ENCODE results near the gene SLC29A1.
"Not testable (repeated sequence)": the region's sequence is repeated elsewhere in the genome, so short reads cannot be mapped to it uniquely, and the experiment has no call there.

Gene SLC29A1

GRCh38 chr6:44224965-44225305 is 1.5 kb downstream of the SLC29A1 start:
- H3K4me1 ChIP-seq (ENCODE audit: control insufficient read depth, insufficient read depth, low read length), result peaks cover 75% of the 10 kb centered on the region
- no peak for DNase-seq (ENCODE audit: low read depth)

DNA sequence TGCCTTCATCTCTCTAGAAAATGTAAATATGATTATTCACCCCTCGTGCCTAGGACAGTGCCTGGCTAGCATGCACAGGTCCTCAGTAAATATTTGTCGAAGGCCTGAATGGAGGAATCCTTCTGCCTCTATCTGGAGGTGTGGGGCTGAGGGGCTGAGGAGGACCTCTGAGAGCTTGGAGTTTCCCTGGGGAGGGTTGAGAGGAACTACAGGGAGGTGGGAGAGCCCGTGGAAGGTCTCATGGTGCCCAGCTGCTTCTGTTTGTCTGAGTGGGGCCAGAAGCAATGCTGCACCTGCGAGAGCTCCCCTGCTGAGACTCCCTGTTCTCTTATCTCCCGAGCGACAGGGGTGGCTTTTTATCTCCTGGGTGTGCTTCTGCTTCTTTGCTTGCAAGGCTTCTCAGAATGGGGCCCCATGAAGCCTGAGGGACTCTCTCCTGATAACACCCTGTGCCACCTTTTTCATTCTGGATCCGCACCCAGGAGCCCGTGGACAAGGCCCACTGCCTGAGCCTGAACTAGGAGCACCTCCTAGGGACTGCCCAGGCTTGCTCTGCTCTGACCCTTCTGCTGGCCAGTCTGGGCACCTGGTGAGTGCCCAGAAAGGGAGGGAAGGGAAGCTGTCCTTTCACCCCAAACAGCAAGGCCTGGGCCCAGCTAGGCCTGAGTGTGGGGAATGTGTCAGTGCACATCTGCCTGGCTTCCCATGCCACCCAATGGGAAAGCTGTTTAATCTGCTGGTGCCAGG is 2.4 kb downstream of the SLC29A1 start:
- Histone ChIP-seq H3K27me3 (replicated peaks; ENCODE audit: control insufficient read depth, insufficient read depth, low read length) (no peaks in the 10 kb centered on the region), H3K4me1 (ENCODE audit: control insufficient read depth, insufficient read depth, low read length) (peaks cover 78% of the 10 kb centered on the region), H3K4me3 (ENCODE audit: low read length) (no peak overlapping the region), H3K9me3 (ENCODE audit: control insufficient read depth, low read length) (no peaks in the 10 kb centered on the region), H3K36me3 (ENCODE audit: control insufficient read depth, insufficient read depth, low read length, severe bottlenecking) (peaks cover 10% of the 10 kb centered on the region), H3K9ac (ENCODE audit: low read length) (peak overlapping the region; percentile 48)
- DNase-seq (ENCODE audit: low read depth), result no peak

More at GRCh38 chr6:44224965-44225305, 1.5 kb downstream of the SLC29A1 start:
- Histone ChIP-seq H3K36me3 (ENCODE audit: control insufficient read depth, insufficient read depth, low read length, severe bottlenecking) (peaks cover 4% of the 10 kb centered on the region), H3K9me3 (ENCODE audit: control insufficient read depth, low read length) (no peaks in the 10 kb centered on the region), H3K27me3 (replicated peaks; ENCODE audit: control insufficient read depth, insufficient read depth, low read length) (no peaks in the 10 kb centered on the region), H3K4me3 (ENCODE audit: low read length) (no peak overlapping the region), H3K9ac (ENCODE audit: low read length) (no peak overlapping the region)

GRCh38 chr6:44226368-44227147 is 3.2 kb downstream of the SLC29A1 start:
- peaks cover 13% of the 10 kb centered on the region for H3K36me3 ChIP-seq (ENCODE audit: control insufficient read depth, insufficient read depth, low read length, severe bottlenecking)
- no peaks in the 10 kb centered on the region for H3K9me3 ChIP-seq (ENCODE audit: control insufficient read depth, low read length)
- peak overlapping the region; percentile 48 for H3K9ac ChIP-seq (ENCODE audit: low read length)
- H3K4me1 ChIP-seq (ENCODE audit: control insufficient read depth, insufficient read depth, low read length), result peaks cover 71% of the 10 kb centered on the region
- H3K4me3 ChIP-seq (ENCODE audit: low read length), result no peak overlapping the region
- H3K27me3 ChIP-seq (replicated peaks; ENCODE audit: control insufficient read depth, insufficient read depth, low read length), result no peaks in the 10 kb centered on the region
- DNase-seq (ENCODE audit: low read depth), result no peak

- Histone ChIP-seq H3K4me1 (ENCODE audit: control insufficient read depth, insufficient read depth, low read length) (peaks cover 67% of the 10 kb centered on the region), H3K4me3 (ENCODE audit: low read length) (no peak overlapping the region), H3K9me3 (ENCODE audit: control insufficient read depth, low read length) (no peaks in the 10 kb centered on the region), H3K27me3 (replicated peaks; ENCODE audit: control insufficient read depth, insufficient read depth, low read length) (no peaks in the 10 kb centered on the region), H3K36me3 (ENCODE audit: control insufficient read depth, insufficient read depth, low read length, severe bottlenecking) (peaks cover 20% of the 10 kb centered on the region), H3K9ac (ENCODE audit: low read length) (peak overlapping the region; percentile 25)
- DNase-seq (ENCODE audit: low read depth), result no peak
These were observed 3.9 kb downstream of the SLC29A1 start for GRCh38 chr6:44227148-44227793.

- Histone ChIP-seq H3K36me3 (ENCODE audit: control insufficient read depth, insufficient read depth, low read length, severe bottlenecking) (peaks cover 28% of the 10 kb centered on the region), H3K4me3 (ENCODE audit: low read length) (no peak overlapping the region), H3K4me1 (ENCODE audit: control insufficient read depth, insufficient read depth, low read length) (peaks cover 65% of the 10 kb centered on the region), H3K9me3 (ENCODE audit: control insufficient read depth, low read length) (no peaks in the 10 kb centered on the region), H3K27me3 (replicated peaks; ENCODE audit: control insufficient read depth, insufficient read depth, low read length) (no peaks in the 10 kb centered on the region), H3K9ac (ENCODE audit: low read length) (no peak overlapping the region)
- DNase-seq (ENCODE audit: low read depth), result no peak
These were observed 4.6 kb downstream of the SLC29A1 start for GRCh38 chr6:44228031-44228430.

GRCh38 chr6:44228433-44228832 is 5.0 kb downstream of the SLC29A1 start:
- Histone ChIP-seq H3K4me1 (ENCODE audit: control insufficient read depth, insufficient read depth, low read length) (peaks cover 69% of the 10 kb centered on the region), H3K36me3 (ENCODE audit: control insufficient read depth, insufficient read depth, low read length, severe bottlenecking) (peaks cover 32% of the 10 kb centered on the region), H3K4me3 (ENCODE audit: low read length) (no peak overlapping the region), H3K9me3 (ENCODE audit: control insufficient read depth, low read length) (no peaks in the 10 kb centered on the region), H3K27me3 (replicated peaks; ENCODE audit: control insufficient read depth, insufficient read depth, low read length) (no peaks in the 10 kb centered on the region), H3K9ac (ENCODE audit: low read length) (no peak overlapping the region)
- no peak for DNase-seq (ENCODE audit: low read depth)

- H3K9me3 ChIP-seq (ENCODE audit: control insufficient read depth, low read length), result no peaks in the 10 kb centered on the region
- peaks cover 73% of the 10 kb centered on the region for H3K4me1 ChIP-seq (ENCODE audit: control insufficient read depth, insufficient read depth, low read length)
- no peak overlapping the region for H3K9ac ChIP-seq (ENCODE audit: low read length)
- H3K36me3 ChIP-seq (ENCODE audit: control insufficient read depth, insufficient read depth, low read length, severe bottlenecking), result peaks cover 33% of the 10 kb centered on the region
- no peaks in the 10 kb centered on the region for H3K27me3 ChIP-seq (replicated peaks; ENCODE audit: control insufficient read depth, insufficient read depth, low read length)
- peak; percentile 7 for DNase-seq (ENCODE audit: low read depth)
- no peak overlapping the region for H3K4me3 ChIP-seq (ENCODE audit: low read length)
These were observed 5.4 kb downstream of the SLC29A1 start for GRCh38 chr6:44228836-44229235.

- no peaks in the 10 kb centered on the region for H3K27me3 ChIP-seq (replicated peaks; ENCODE audit: control insufficient read depth, insufficient read depth, low read length)
- H3K4me1 ChIP-seq (ENCODE audit: control insufficient read depth, insufficient read depth, low read length), result peaks cover 74% of the 10 kb centered on the region
- H3K9me3 ChIP-seq (ENCODE audit: control insufficient read depth, low read length), result no peaks in the 10 kb centered on the region
- no peak for DNase-seq (ENCODE audit: low read depth)
- H3K4me3 ChIP-seq (ENCODE audit: low read length), result no peak overlapping the region
- H3K36me3 ChIP-seq (ENCODE audit: control insufficient read depth, insufficient read depth, low read length, severe bottlenecking), result peaks cover 33% of the 10 kb centered on the region
- no peak overlapping the region for H3K9ac ChIP-seq (ENCODE audit: low read length)
These were observed 6.1 kb downstream of the SLC29A1 start for GRCh38 chr6:44229376-44230033.

DNA sequence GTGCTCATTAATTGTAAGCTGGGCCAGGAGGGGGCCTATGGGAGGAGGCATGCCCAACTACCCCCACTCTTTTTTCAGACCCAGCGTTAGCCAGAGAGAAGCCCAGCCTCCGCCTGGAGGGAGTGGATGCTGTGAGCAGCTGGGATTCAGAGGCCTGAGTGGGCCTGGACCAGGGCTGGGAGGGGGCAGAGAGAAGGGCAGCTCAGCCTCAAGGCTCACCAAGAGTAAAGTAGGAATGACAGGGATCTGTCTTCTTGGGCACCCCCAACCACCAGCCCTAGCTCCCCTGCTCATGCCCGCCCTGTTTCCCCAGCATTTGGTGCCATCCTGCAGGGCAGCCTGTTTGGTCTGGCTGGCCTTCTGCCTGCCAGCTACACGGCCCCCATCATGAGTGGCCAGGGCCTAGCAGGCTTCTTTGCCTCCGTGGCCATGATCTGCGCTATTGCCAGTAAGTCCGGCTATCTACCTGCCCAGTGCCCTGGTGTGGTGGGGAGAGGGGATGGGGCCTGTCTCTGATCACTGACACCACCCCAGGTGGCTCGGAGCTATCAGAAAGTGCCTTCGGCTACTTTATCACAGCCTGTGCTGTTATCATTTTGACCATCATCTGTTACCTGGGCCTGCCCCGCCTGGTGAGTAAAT is 6.8 kb downstream of the SLC29A1 start:
- Histone ChIP-seq H3K27me3 (replicated peaks; ENCODE audit: control insufficient read depth, insufficient read depth, low read length) (no peaks in the 10 kb centered on the region), H3K9ac (ENCODE audit: low read length) (no peak overlapping the region), H3K4me1 (ENCODE audit: control insufficient read depth, insufficient read depth, low read length) (peaks cover 74% of the 10 kb centered on the region), H3K36me3 (ENCODE audit: control insufficient read depth, insufficient read depth, low read length, severe bottlenecking) (peaks cover 33% of the 10 kb centered on the region), H3K9me3 (ENCODE audit: control insufficient read depth, low read length) (no peaks in the 10 kb centered on the region), H3K4me3 (ENCODE audit: low read length) (no peak overlapping the region)
- no peak for DNase-seq (ENCODE audit: low read depth)

- H3K27me3 ChIP-seq (replicated peaks; ENCODE audit: control insufficient read depth, insufficient read depth, low read length); DNase-seq (ENCODE audit: low read depth); H3K9me3 ChIP-seq (ENCODE audit: control insufficient read depth, low read length); H3K4me3 ChIP-seq (ENCODE audit: low read length); H3K9ac ChIP-seq (ENCODE audit: low read length): not testable (repeated sequence)
- Histone ChIP-seq H3K4me1 (ENCODE audit: control insufficient read depth, insufficient read depth, low read length) (peaks cover 76% of the 10 kb centered on the region), H3K36me3 (ENCODE audit: control insufficient read depth, insufficient read depth, low read length, severe bottlenecking) (peaks cover 36% of the 10 kb centered on the region)
These were observed 8.0 kb downstream of the SLC29A1 start for GRCh38 chr6:44231426-44231825.

All from adipocyte (in vitro differentiated cells).